Measurements from ENCODE around the gene SIL1. TPM values are rescaled to one million over a fixed set of nuclear protein-coding genes. Genes with fewer than 3 reads are reported as not detected.

Gene SIL1
- polyA plus RNA-seq, 1 donor (not counting 4 experiments of a cell fraction or from before 2014, with no cell fraction given): 45.4 TPM

GRCh38 chr5:139110526-139111168 lies 87.5 kb downstream of the SIL1 start:
- H3K9me1 ChIP-seq (ENCODE audit: control insufficient read depth, extremely low read depth, insufficient read depth, low read length): no peaks in the 10 kb centered on the region
- H3K4me2 ChIP-seq (ENCODE audit: control insufficient read depth, extremely low read depth, insufficient read depth, low read depth, low read length): no peak overlapping the region
- no peaks in the 10 kb centered on the region for H3K4me1 ChIP-seq (ENCODE audit: control insufficient read depth, extremely low read depth, insufficient read depth, low read length)
- H3K9me3 ChIP-seq (ENCODE audit: control insufficient read depth, low read depth, low read length): no peaks in the 10 kb centered on the region
- H3K27me3 ChIP-seq (ENCODE audit: control insufficient read depth, extremely low read depth, insufficient read depth, low read length): no peaks in the 10 kb centered on the region
- H3K27ac ChIP-seq (ENCODE audit: control insufficient read depth, insufficient read depth, low read length): no peak overlapping the region
- H3K79me2 ChIP-seq (ENCODE audit: control insufficient read depth, insufficient read depth, low read length): no peaks in the 10 kb centered on the region
- FAIRE-seq (no peak), DNase-seq (ENCODE audit: low read depth, low spot score) (no peak)
- H3K4me3 ChIP-seq (ENCODE audit: control insufficient read depth in 2 of 3, extremely low read depth in 1 of 3, insufficient read depth in 2 of 3, low read depth in 1 of 3, low read length in 3 of 3): no peak overlapping the region
- TF ChIP-seq EZH2 (IDR thresholded peaks at IDR 0.05; ENCODE audit: low read length) (no peak), CTCF (optimal IDR thresholded peaks at IDR 0.05 in 1 of 3, IDR thresholded peaks at IDR 0.05 in 1 of 3, conservative IDR thresholded peaks at IDR 0.05 in 1 of 3; ENCODE audit: extremely low read depth in 1 of 3, insufficient read depth in 2 of 3, low read length in 3 of 3) (no peak)
- no peak overlapping the region for H2AFZ ChIP-seq (ENCODE audit: control insufficient read depth, low read length)
- no peak overlapping the region for H3K9ac ChIP-seq (ENCODE audit: control insufficient read depth, extremely low read depth, insufficient read depth, low read length)
- H4K20me1 ChIP-seq (ENCODE audit: control insufficient read depth, extremely low read depth, insufficient read depth, low read length): no peaks in the 10 kb centered on the region
- peaks cover 0 to 2% of the 10 kb centered on the region in 2 experiments for H3K36me3 ChIP-seq (ENCODE audit: control insufficient read depth in 2 of 2, extremely low read depth in 1 of 2, insufficient read depth in 2 of 2, low read length in 2 of 2)
- dilution Hi-C loops (cut with MboI; ENCODE audit: extremely low pct_ligation_motif_present, low sequenced_read_pairs): no loop called here

GRCh38 chr5:139108063-139108824 lies 89.9 kb downstream of the SIL1 start:
- TF ChIP-seq EZH2 (IDR thresholded peaks at IDR 0.05; ENCODE audit: low read length) (no peak), CTCF (optimal IDR thresholded peaks at IDR 0.05 in 1 of 3, IDR thresholded peaks at IDR 0.05 in 1 of 3, conservative IDR thresholded peaks at IDR 0.05 in 1 of 3; ENCODE audit: extremely low read depth in 1 of 3, insufficient read depth in 2 of 3, low read length in 3 of 3) (no peak)
- Histone ChIP-seq H3K9me1 (ENCODE audit: control insufficient read depth, extremely low read depth, insufficient read depth, low read length) (no peaks in the 10 kb centered on the region), H3K4me2 (ENCODE audit: control insufficient read depth, extremely low read depth, insufficient read depth, low read depth, low read length) (no peak overlapping the region), H3K79me2 (ENCODE audit: control insufficient read depth, insufficient read depth, low read length) (no peaks in the 10 kb centered on the region), H4K20me1 (ENCODE audit: control insufficient read depth, extremely low read depth, insufficient read depth, low read length) (no peaks in the 10 kb centered on the region), H3K9me3 (ENCODE audit: control insufficient read depth, low read depth, low read length) (no peaks in the 10 kb centered on the region), H2AFZ (ENCODE audit: control insufficient read depth, low read length) (no peak overlapping the region), H3K9ac (ENCODE audit: control insufficient read depth, extremely low read depth, insufficient read depth, low read length) (no peak overlapping the region), H3K27ac (ENCODE audit: control insufficient read depth, insufficient read depth, low read length) (no peak overlapping the region), H3K27me3 (ENCODE audit: control insufficient read depth, extremely low read depth, insufficient read depth, low read length) (no peaks in the 10 kb centered on the region), H3K4me3 (ENCODE audit: control insufficient read depth in 2 of 3, extremely low read depth in 1 of 3, insufficient read depth in 2 of 3, low read depth in 1 of 3, low read length in 3 of 3) (no peak overlapping the region), H3K4me1 (ENCODE audit: control insufficient read depth, extremely low read depth, insufficient read depth, low read length) (peaks cover 10% of the 10 kb centered on the region), H3K36me3 (ENCODE audit: control insufficient read depth in 2 of 2, extremely low read depth in 1 of 2, insufficient read depth in 2 of 2, low read length in 2 of 2) (peaks cover 0 to 2% of the 10 kb centered on the region in 2 experiments)
- DNase-seq (ENCODE audit: low read depth, low spot score) (no peak), FAIRE-seq (no peak)
- dilution Hi-C loops (cut with MboI; ENCODE audit: extremely low pct_ligation_motif_present, low sequenced_read_pairs): no loop called here
